ENCODE results near the gene PDE3A.

GRCh38 chr12:20426191-20426590 lies 57.9 kb downstream of the PDE3A start:
- TF ChIP-seq, protein P1, sequence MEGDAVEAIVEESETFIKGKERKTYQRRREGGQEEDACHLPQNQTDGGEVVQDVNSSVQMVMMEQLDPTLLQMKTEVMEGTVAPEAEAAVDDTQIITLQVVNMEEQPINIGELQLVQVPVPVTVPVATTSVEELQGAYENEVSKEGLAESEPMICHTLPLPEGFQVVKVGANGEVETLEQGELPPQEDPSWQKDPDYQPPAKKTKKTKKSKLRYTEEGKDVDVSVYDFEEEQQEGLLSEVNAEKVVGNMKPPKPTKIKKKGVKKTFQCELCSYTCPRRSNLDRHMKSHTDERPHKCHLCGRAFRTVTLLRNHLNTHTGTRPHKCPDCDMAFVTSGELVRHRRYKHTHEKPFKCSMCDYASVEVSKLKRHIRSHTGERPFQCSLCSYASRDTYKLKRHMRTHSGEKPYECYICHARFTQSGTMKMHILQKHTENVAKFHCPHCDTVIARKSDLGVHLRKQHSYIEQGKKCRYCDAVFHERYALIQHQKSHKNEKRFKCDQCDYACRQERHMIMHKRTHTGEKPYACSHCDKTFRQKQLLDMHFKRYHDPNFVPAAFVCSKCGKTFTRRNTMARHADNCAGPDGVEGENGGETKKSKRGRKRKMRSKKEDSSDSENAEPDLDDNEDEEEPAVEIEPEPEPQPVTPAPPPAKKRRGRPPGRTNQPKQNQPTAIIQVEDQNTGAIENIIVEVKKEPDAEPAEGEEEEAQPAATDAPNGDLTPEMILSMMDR (conservative IDR thresholded peaks at IDR 0.05; ENCODE audit: low read depth, low read length) = no peak
- TF ChIP-seq EZH2 (IDR thresholded peaks at IDR 0.05; ENCODE audit: low read length, unreplicated experiment) = no peak
- no peak for TF ChIP-seq EZH2phosphoT487 (IDR thresholded peaks at IDR 0.05; ENCODE audit: borderline replicate concordance, low read length)

Data from PC-3 (cell line).